Naive B cell (primary cell): ENCODE measurements around the gene PCNP. TPM values are rescaled to one million over a fixed set of nuclear protein-coding genes. Genes with fewer than 3 reads are reported as not detected.
"Not testable (repeated sequence)": the region's sequence is repeated elsewhere in the genome, so short reads cannot be mapped to it uniquely, and the experiment has no call there.

Source experiments
- ATAC-seq, 2 donors: fragments of 150-1000 bp; cut with Tn5 transposase; 2 replicates each; pipeline ENCODE4 v1.10.0; 2021; ENCODE audit warnings: low read depth in 2 of 2, mild to moderate bottlenecking in 2 of 2, moderate library complexity in 2 of 2
- DNase-seq: peaks from one replicate; pipeline ENCODE4 v3.0.0; 2022
- H3K27ac Mint-ChIP-seq, 6 donors: one replicate each; pipeline ENCODE4 v1.8.0; 2020 to 2022; ENCODE audit warnings: mild to moderate bottlenecking in 6 of 6, mixed read lengths in 6 of 6, moderate library complexity in 5 of 6, inconsistent platforms in 2 of 6
- H3K27me3 Mint-ChIP-seq, 3 donors: one replicate each; pipeline ENCODE4 v1.8.0; 2021 to 2022; ENCODE audit warnings: mixed read lengths in 3 of 3, mild to moderate bottlenecking in 1 of 3
- H3K36me3 Mint-ChIP-seq, 2 donors: one replicate each; pipeline ENCODE4 v1.8.0; 2020 to 2022; ENCODE audit warnings: mixed read lengths in 2 of 2, inconsistent platforms in 1 of 2, mild to moderate bottlenecking in 1 of 2
- H3K4me1 Mint-ChIP-seq, 3 donors: one replicate each; pipeline ENCODE4 v1.8.0; 2020 to 2022; ENCODE audit warnings: mixed read lengths in 3 of 3, inconsistent platforms in 1 of 3, mild to moderate bottlenecking in 1 of 3, moderate library complexity in 1 of 3
- H3K4me3 Mint-ChIP-seq, 8 donors: one replicate each; pipeline ENCODE4 v1.8.0; 2020 to 2022; ENCODE audit warnings: mild to moderate bottlenecking in 8 of 8, mixed read lengths in 8 of 8, moderate library complexity in 8 of 8, inconsistent platforms in 2 of 8
- H3K9me3 Mint-ChIP-seq, 7 donors: one replicate each; pipeline ENCODE4 v1.8.0; 2020 to 2022; ENCODE audit warnings: mixed read lengths in 7 of 7, mild to moderate bottlenecking in 5 of 7, inconsistent platforms in 2 of 7, moderate library complexity in 1 of 7
- polyA plus RNA-seq, 6 donors: library from polyadenylated mRNA; unstranded; fragments of 300-500 nt; fragmentation: Illumina TruSeq; gene quantifications; one replicate each; pipeline ENCODE4 v1.2.3, GENCODE V29; 2021; ENCODE audit warnings: low read depth in 6 of 6

PCNP gene
- polyA plus RNA-seq, 6 donors from 2014 or later = 100 to 187 (median 148) TPM

GRCh38 chr3:101588616-101589015 lies 14.6 kb downstream of the PCNP start:
- Mint-ChIP-seq H3K4me1 (peaks cover 0 to 16% (median 4%) of the 10 kb centered on the region in 3 donors), H3K27me3 (no peaks in the 10 kb centered on the region), H3K27ac (peak overlapping the region in 2 of 6 donors; percentile 6 to 83), H3K36me3 (peaks cover 0 to 6% of the 10 kb centered on the region in 2 donors), H3K4me3 (no peak overlapping the region), H3K9me3 (no peaks in the 10 kb centered on the region)
- ATAC-seq (no peak), DNase-seq (no peak)

- Mint-ChIP-seq H3K36me3 (peaks cover 0 to 10% of the 10 kb centered on the region in 2 donors), H3K27me3 (no peaks in the 10 kb centered on the region), H3K4me1 (peaks cover 0 to 10% (median 4%) of the 10 kb centered on the region in 3 donors), H3K4me3 (no peak overlapping the region), H3K27ac (peak overlapping the region in 2 of 6 donors; percentile 26 to 44), H3K9me3 (no peaks in the 10 kb centered on the region)
- ATAC-seq (no peak), DNase-seq (no peak)
Observed at GRCh38 chr3:101591071-101591470, 17.1 kb downstream of the PCNP start.

DNA sequence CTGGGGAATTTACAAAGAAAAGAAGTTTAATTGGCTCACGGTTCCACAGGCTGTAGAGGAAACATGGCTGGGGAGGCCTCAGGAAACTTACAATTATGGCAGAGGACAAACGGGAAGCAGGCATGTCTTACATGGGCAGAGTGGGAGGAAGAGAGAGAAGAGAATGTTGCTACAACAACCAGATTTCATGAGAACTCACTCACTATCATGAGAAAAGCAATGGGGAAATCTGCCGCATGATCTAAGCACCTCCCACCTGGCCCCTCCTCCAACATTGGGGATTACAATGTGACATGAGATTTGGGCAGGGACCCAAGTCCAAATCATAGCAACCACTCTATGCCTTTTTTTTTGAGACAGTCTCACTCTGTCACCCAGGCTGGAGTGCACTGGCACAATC lies 28.8 kb downstream of the PCNP start:
- peaks cover 0 to 14% (median 4%) of the 10 kb centered on the region in 3 donors for H3K4me1 Mint-ChIP-seq
- H3K27me3 Mint-ChIP-seq = no peaks in the 10 kb centered on the region
- H3K9me3 Mint-ChIP-seq = no peaks in the 10 kb centered on the region
- DNase-seq (no peak), ATAC-seq (no peak)
- peak overlapping the region in 1 of 6 donors; percentile 33 for H3K27ac Mint-ChIP-seq
- no peaks in the 10 kb centered on the region for H3K36me3 Mint-ChIP-seq
- no peak overlapping the region for H3K4me3 Mint-ChIP-seq

DNA sequence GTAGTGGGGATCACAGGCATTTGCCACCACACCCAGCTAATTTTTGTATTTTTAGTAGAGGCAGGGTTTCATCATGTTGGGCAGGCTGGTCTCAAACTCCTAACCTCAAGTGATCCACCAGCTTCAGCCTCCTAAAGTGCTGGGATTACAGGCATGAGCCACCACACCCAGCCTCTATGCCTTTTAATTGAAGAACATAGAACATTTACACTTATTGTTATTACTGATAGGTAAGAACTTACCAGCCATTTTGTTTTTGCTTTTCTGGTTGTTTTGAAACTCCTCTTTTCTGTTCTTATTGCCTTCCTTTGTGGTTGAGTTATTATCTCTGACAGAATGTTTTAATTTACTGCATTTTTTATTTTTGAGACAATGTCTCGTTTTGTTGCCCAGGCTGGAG lies 29.2 kb downstream of the PCNP start:
- Mint-ChIP-seq H3K4me1 (peaks cover 0 to 14% (median 4%) of the 10 kb centered on the region in 3 donors), H3K36me3 (no peaks in the 10 kb centered on the region), H3K27ac (peak overlapping the region in 1 of 6 donors; percentile 33), H3K9me3 (no peaks in the 10 kb centered on the region), H3K4me3 (no peak overlapping the region), H3K27me3 (no peaks in the 10 kb centered on the region)
- DNase-seq (no peak), ATAC-seq (no peak)

DNA sequence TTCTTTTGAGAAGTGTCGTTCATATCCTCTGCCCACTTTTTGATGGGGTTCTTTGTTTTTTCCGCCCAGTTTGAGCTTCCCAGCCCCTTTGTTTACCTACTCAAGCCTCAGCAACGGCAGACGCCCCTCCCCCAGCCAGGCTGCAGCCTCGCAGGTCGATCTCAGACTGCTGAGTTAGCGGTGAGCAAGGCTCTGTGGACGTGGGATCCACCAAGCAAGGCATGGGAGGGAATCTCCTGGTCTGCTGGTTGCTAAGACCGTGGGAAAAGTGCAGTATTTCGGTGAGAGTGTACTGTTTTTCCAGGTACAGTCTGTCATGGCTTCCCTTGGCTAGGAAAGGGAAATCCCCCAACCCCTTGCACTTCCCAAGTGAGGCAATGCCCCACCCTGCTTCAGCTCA lies 31.4 kb downstream of the PCNP start:
- not testable (repeated sequence) for H3K4me1 Mint-ChIP-seq, H3K27me3 Mint-ChIP-seq, H3K36me3 Mint-ChIP-seq, DNase-seq, H3K4me3 Mint-ChIP-seq, H3K9me3 Mint-ChIP-seq, H3K27ac Mint-ChIP-seq, ATAC-seq

DNA sequence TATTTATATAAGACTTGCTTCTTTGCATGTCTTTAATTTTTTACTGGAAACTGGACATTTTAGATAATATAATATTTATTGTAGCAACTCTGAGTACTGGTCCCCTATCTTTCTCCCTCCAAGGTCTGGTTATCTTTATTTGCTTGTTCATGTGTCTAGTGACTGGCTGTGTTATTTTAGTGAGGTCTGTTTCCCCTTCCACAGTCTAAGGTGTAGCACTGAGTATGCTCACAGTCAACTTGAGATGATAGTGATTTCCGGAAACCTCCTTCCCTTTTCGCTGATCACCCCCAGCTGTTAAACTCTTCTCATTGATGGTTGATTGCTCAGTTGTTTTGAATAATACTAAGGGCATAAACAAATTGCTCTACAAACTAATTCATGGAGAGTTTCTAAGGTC lies 37.0 kb downstream of the PCNP start:
- peaks cover 7 to 12% (median 8%) of the 10 kb centered on the region in 3 donors for H3K4me1 Mint-ChIP-seq
- ATAC-seq (no peak), DNase-seq (no peak)
- H3K27me3 Mint-ChIP-seq = no peaks in the 10 kb centered on the region
- H3K27ac Mint-ChIP-seq = no peak overlapping the region
- no peak overlapping the region for H3K4me3 Mint-ChIP-seq
- no peaks in the 10 kb centered on the region for H3K36me3 Mint-ChIP-seq
- H3K9me3 Mint-ChIP-seq = no peaks in the 10 kb centered on the region

DNA sequence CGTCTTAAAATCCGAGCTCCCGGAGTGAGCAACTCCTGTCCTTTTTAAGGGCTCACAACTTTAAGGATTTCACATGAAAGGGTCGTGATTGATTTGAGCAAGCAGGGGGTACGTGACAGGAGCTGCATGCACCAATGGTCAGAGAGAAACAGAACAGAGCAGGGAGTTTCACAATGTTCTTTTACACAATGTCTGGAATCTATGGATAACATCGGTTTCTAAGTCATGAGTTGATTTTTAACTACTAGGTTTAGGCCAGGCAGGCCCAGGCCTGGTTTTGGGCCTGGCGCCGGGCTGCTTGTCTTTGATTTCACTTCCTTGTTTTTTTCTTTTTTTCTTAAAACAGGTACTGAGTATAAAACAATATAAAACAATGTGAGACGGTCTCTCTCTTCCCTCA lies 39.0 kb downstream of the PCNP start:
- Mint-ChIP-seq H3K27ac (peak overlapping the region; percentile 44 to 96 (median 80)), H3K4me1 (peaks cover 7 to 12% (median 8%) of the 10 kb centered on the region in 3 donors), H3K4me3 (peak overlapping the region in 1 of 8 donors; percentile 53)
- not testable (repeated sequence) for ATAC-seq, H3K27me3 Mint-ChIP-seq, H3K36me3 Mint-ChIP-seq, DNase-seq, H3K9me3 Mint-ChIP-seq

DNA sequence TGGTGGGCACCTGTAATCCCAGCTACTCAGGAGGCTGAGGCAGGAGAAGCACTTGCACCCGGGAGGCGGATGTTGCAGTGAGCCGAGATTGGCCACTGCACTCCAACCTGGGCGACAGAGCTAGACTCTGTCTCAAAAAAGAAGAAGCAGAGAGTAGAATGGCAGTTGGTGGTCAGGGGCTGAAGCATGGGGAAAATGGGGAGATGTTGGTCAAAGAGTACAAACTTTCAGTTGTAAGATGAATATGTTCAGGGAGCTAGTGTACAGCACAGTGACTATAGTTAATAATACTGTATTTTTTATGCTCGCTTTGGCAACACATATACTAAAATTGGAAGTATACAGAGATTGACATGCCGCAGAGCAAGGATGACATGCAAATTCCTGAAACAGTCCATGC lies 41.5 kb downstream of the PCNP start:
- Mint-ChIP-seq H3K36me3 (no peaks in the 10 kb centered on the region), H3K4me3 (no peak overlapping the region), H3K27me3 (no peaks in the 10 kb centered on the region), H3K9me3 (peaks cover 0 to 10% (median 4%) of the 10 kb centered on the region in 7 donors), H3K27ac (no peak overlapping the region), H3K4me1 (peaks cover 7 to 12% (median 8%) of the 10 kb centered on the region in 3 donors)
- no peak for DNase-seq
- ATAC-seq = no peak

DNA sequence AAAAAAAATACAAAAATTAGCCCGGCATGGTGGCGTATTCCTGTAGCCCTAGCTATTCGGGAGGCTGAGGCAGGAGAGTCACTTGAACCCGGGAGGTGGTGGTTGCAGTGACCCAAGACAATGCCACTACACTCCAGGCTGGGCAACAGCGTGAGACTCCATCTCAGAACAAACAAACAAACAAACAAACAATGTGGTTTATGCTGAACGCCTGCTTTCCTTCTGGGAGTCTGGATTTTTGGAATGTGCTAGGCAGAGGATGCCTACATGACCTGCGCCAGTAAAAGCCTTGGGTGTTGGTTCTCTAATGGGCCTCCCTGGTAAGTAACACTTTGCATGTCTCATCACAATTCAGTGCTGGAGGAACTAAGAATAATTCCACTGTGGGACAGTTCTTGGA lies 43.5 kb downstream of the PCNP start:
- H3K4me1 Mint-ChIP-seq = peaks cover 7 to 12% (median 8%) of the 10 kb centered on the region in 3 donors
- H3K36me3 Mint-ChIP-seq = no peaks in the 10 kb centered on the region
- ATAC-seq (no peak), DNase-seq (no peak)
- no peak overlapping the region for H3K4me3 Mint-ChIP-seq
- H3K9me3 Mint-ChIP-seq = peaks cover 0 to 10% (median 4%) of the 10 kb centered on the region in 7 donors
- no peak overlapping the region for H3K27ac Mint-ChIP-seq
- no peaks in the 10 kb centered on the region for H3K27me3 Mint-ChIP-seq

GRCh38 chr3:101618726-101619125 lies 44.7 kb downstream of the PCNP start:
- DNase-seq = no peak
- Mint-ChIP-seq H3K4me3 (no peak overlapping the region), H3K4me1 (peaks cover 0 to under 1% (median under 1%) of the 10 kb centered on the region in 3 donors), H3K9me3 (peaks cover 0 to 10% (median 4%) of the 10 kb centered on the region in 7 donors), H3K27ac (no peak overlapping the region), H3K27me3 (no peaks in the 10 kb centered on the region), H3K36me3 (no peaks in the 10 kb centered on the region)
- no peak for ATAC-seq

DNA sequence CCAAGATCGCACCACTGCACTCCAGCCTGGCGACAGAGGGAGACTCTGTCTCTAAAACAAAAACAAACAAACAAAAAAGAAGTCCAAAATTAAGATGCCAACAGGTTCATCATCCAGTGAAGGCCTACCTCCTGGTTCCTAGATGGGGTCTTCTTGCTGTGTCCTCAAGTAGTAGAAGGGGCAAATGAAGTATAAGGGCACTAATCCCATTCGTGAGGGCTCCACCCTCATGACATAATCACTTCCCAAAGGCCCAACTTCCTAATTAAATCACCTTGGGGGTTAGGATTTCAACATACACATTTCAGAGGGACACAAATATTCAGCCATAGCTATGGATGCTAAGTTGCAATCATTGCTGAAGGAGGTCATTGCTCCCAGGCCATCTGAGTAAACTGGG lies 45.8 kb downstream of the PCNP start:
- no peak overlapping the region for H3K4me3 Mint-ChIP-seq
- DNase-seq (no peak), ATAC-seq (no peak)
- H3K27me3 Mint-ChIP-seq = no peaks in the 10 kb centered on the region
- no peaks in the 10 kb centered on the region for H3K4me1 Mint-ChIP-seq
- H3K27ac Mint-ChIP-seq = no peak overlapping the region
- peaks cover 0 to 2% of the 10 kb centered on the region in 2 donors for H3K36me3 Mint-ChIP-seq
- H3K9me3 Mint-ChIP-seq = peaks cover under 1 to 10% (median 4%) of the 10 kb centered on the region in 7 donors

DNA sequence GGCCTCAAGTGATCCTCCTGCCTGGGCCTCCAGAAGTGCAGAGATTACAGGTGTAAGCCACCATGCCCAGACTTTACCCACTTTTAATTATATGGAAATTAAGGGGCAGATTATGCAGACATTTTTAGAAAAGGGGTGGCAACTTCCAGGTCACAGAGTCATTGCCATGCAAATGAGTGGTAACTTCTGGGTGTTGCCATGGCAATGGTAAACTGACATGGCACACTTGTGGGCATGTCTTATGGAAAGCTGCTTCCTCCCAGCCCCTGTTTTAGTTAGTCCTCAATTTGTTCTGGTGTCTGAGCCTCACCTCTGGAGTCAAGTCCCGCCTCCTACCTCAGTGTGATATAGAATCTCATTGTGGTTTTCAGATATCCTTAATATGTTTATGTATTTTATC lies 49.7 kb downstream of the PCNP start:
- no peak for DNase-seq
- Mint-ChIP-seq H3K4me1 (no peaks in the 10 kb centered on the region), H3K27me3 (no peaks in the 10 kb centered on the region), H3K4me3 (no peak overlapping the region), H3K9me3 (peaks cover 2 to 16% (median 5%) of the 10 kb centered on the region in 7 donors), H3K27ac (no peak overlapping the region), H3K36me3 (peaks cover 0 to 8% of the 10 kb centered on the region in 2 donors)
- ATAC-seq = no peak

DNA sequence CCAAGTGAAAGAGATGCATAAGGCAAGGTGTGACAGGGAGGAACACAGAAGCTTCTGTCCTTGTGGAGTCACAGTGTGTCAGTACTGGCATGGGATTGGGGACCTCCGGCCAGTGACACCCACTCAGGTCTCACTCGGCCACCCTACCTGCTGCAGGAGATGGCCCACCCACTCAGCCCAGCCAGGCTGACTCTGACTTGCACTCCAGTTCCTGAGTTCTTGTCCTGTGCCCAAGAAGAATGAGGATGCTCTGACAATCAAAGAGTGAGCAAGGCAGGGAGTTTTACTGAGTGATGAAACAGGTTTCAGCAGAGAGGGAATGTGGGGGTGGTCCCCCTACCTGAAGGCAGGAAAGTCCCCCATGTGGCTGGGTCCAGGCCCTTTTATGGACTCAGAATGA lies 50.9 kb downstream of the PCNP start:
- Mint-ChIP-seq H3K27ac (peak overlapping the region in 1 of 6 donors; percentile 26), H3K4me1 (no peaks in the 10 kb centered on the region)

GRCh38 chr3:101625879-101626278 lies 51.9 kb downstream of the PCNP start:
- ATAC-seq (no peak), DNase-seq (no peak)
- Mint-ChIP-seq H3K4me1 (no peaks in the 10 kb centered on the region), H3K9me3 (peaks cover 0 to 6% (median 2%) of the 10 kb centered on the region in 7 donors), H3K27me3 (no peaks in the 10 kb centered on the region), H3K4me3 (no peak overlapping the region), H3K36me3 (peaks cover 0 to 8% of the 10 kb centered on the region in 2 donors), H3K27ac (no peak overlapping the region)

More for the DNA sequence above, 50.9 kb downstream of the PCNP start:
- H3K36me3 Mint-ChIP-seq = peaks cover 0 to 8% of the 10 kb centered on the region in 2 donors
- H3K9me3 Mint-ChIP-seq = peaks cover 0 to 9% (median 4%) of the 10 kb centered on the region in 7 donors
- DNase-seq (no peak), ATAC-seq (no peak)
- peak overlapping the region in 1 of 8 donors; percentile 54 for H3K4me3 Mint-ChIP-seq
- no peaks in the 10 kb centered on the region for H3K27me3 Mint-ChIP-seq

DNA sequence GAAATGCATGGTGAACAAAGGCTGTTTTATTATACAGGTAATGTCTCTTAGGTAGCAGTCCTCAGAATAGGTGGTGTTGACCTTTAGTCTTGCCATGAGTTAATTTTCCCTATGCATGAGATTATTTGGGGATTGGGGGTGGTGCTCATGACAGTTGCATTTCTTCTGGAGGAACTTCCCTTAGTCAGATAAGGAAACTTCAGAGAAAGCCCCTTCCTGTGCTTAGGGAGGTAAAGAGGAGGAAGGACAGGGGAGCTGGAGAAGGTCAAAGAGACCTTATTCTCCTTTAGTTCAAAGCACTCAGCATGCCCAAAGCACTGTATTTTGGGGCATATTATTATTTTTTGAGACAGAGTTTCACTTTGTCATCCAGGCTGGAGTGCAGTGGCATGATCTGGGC lies 55.2 kb downstream of the PCNP start:
- DNase-seq = no peak
- Mint-ChIP-seq H3K4me3 (peak overlapping the region in 1 of 8 donors; percentile 19), H3K36me3 (peaks cover 0 to 8% of the 10 kb centered on the region in 2 donors), H3K27me3 (no peaks in the 10 kb centered on the region), H3K9me3 (peaks cover 0 to 6% (median 2%) of the 10 kb centered on the region in 7 donors), H3K27ac (no peak overlapping the region), H3K4me1 (no peaks in the 10 kb centered on the region)
- no peak for ATAC-seq
